Measurements from ENCODE around the gene MYH7.
A peak's percentile ranks its signal among the peaks of the same experiment; 100 is the strongest.
"Not testable (repeated sequence)": the region's sequence is repeated elsewhere in the genome, so short reads cannot be mapped to it uniquely, and the experiment has no call there.

Gene MYH7

GRCh38 chr14:23386266-23386657 is 49.2 kb downstream of the MYH7 start:
- not testable (repeated sequence) for DNase-seq (ENCODE audit: low read depth in 2 of 2)

GRCh38 chr14:23385642-23386265 is 49.7 kb downstream of the MYH7 start:
- no peak for DNase-seq (ENCODE audit: low read depth in 2 of 2)

- DNase-seq (ENCODE audit: low read depth in 2 of 2), result no peak
Measured at GRCh38 chr14:23385244-23385641, 50.2 kb downstream of the MYH7 start.

GRCh38 chr14:23384364-23385080 is 50.9 kb downstream of the MYH7 start:
- DNase-seq (ENCODE audit: low read depth in 2 of 2), result no peak

- DNase-seq (ENCODE audit: low read depth in 2 of 2), result no peak
Measured at GRCh38 chr14:23382731-23383440, 52.6 kb downstream of the MYH7 start.

- DNase-seq (ENCODE audit: low read depth in 2 of 2), result no peak
Measured at GRCh38 chr14:23382276-23382675, 53.2 kb downstream of the MYH7 start.

- DNase-seq (ENCODE audit: low read depth in 2 of 2), result no peak
Measured at GRCh38 chr14:23381871-23382270, 53.6 kb downstream of the MYH7 start.

- no peak for DNase-seq (ENCODE audit: low read depth in 2 of 2)
Measured at GRCh38 chr14:23380976-23381375, 54.5 kb downstream of the MYH7 start.

GRCh38 chr14:23380197-23380914 is 55.1 kb downstream of the MYH7 start:
- no peak for DNase-seq (ENCODE audit: low read depth in 2 of 2)

- DNase-seq (ENCODE audit: low read depth in 2 of 2), result peak; percentile 40 to 59
Measured at GRCh38 chr14:23379366-23380196, 55.9 kb downstream of the MYH7 start.

GRCh38 chr14:23378612-23379220 is 56.7 kb downstream of the MYH7 start:
- no peak for DNase-seq (ENCODE audit: low read depth in 2 of 2)

GRCh38 chr14:23377573-23378563 is 57.6 kb downstream of the MYH7 start:
- no peak for DNase-seq (ENCODE audit: low read depth in 2 of 2)

- no peak for DNase-seq (ENCODE audit: low read depth in 2 of 2)
Measured at GRCh38 chr14:23377198-23377550, 58.3 kb downstream of the MYH7 start.

- no peak for DNase-seq (ENCODE audit: low read depth in 2 of 2)
Measured at GRCh38 chr14:23376482-23377197, 58.8 kb downstream of the MYH7 start, which contains the start of gene CMTM5. Gene CMTM5, plus strand, starts transcription at chr14:23377046. Its CDS starts 206 bp downstream, at chr14:23377252.

GRCh38 chr14:23375527-23376251 is 59.8 kb downstream of the MYH7 start:
- DNase-seq (ENCODE audit: low read depth in 2 of 2), result no peak

GRCh38 chr14:23373041-23373440 is 62.4 kb downstream of the MYH7 start:
- no peak for DNase-seq (ENCODE audit: low read depth in 2 of 2)

GRCh38 chr14:23372509-23372908 is 63.0 kb downstream of the MYH7 start, which contains the start of gene IL25:
Gene IL25, plus strand, starts transcription at chr14:23372809.
- DNase-seq (ENCODE audit: low read depth in 2 of 2), result no peak

- DNase-seq (ENCODE audit: low read depth in 2 of 2), result no peak
Measured at GRCh38 chr14:23371865-23372264, 63.6 kb downstream of the MYH7 start.

Data from stimulated activated CD4-positive, alpha-beta T cell treated with anti-CD3 and anti-CD28 coated beads, Interleukin-15, amount 100 ng/mL, for 48 hours (primary cell).